ENCODE measurements around the gene SPRY1.

Gene SPRY1

GRCh38 chr4:123443401-123444289 lies 47.0 kb downstream of the SPRY1 start:
- peak; percentile 7 for DNase-seq (ENCODE audit: low spot score)

- peak; percentile 8 for DNase-seq (ENCODE audit: low spot score)
These were observed 47.7 kb downstream of the SPRY1 start for GRCh38 chr4:123444290-123444731.

GRCh38 chr4:123446865-123447474 lies 50.4 kb downstream of the SPRY1 start:
- no peak for DNase-seq (ENCODE audit: low spot score)

GRCh38 chr4:123449362-123449761 lies 52.8 kb downstream of the SPRY1 start:
- no peak for DNase-seq (ENCODE audit: low spot score)

GRCh38 chr4:123449780-123450179 lies 53.2 kb downstream of the SPRY1 start:
- DNase-seq (ENCODE audit: low spot score): no peak

GRCh38 chr4:123450393-123450792 lies 53.8 kb downstream of the SPRY1 start:
- DNase-seq (ENCODE audit: low spot score): no peak

- no peak for DNase-seq (ENCODE audit: low spot score)
These were observed 56.0 kb downstream of the SPRY1 start for GRCh38 chr4:123452616-123453015.

- no peak for DNase-seq (ENCODE audit: low spot score)
These were observed 56.6 kb downstream of the SPRY1 start for GRCh38 chr4:123453061-123453680.

All from CD4-positive, alpha-beta T cell treated with Interleukin-2 at 100 ng/mL for 4 hours (primary cell).